ENCODE results near the gene COA6.
"Not testable (repeated sequence)": the region's sequence is repeated elsewhere in the genome, so short reads cannot be mapped to it uniquely, and the experiment has no call there.

The COA6 gene

GRCh38 chr1:234399515-234399914 is 26.3 kb downstream of the COA6 start:
- not testable (repeated sequence) for H3K23ac ChIP-seq (ENCODE audit: low read depth, low read length, poor library complexity); H3K27me3 ChIP-seq (ENCODE audit: control insufficient read depth in 3 of 3, insufficient read depth in 3 of 3, low read depth in 1 of 3, low read length in 3 of 3); H3K4me2 ChIP-seq (ENCODE audit: insufficient read depth, low read length, poor library complexity, severe bottlenecking); H2BK12ac ChIP-seq (ENCODE audit: low read length); H3K79me1 ChIP-seq (ENCODE audit: low read depth, low read length); H3K4ac ChIP-seq (ENCODE audit: low read length); H2BK5ac ChIP-seq (ENCODE audit: low read length); H3K14ac ChIP-seq (ENCODE audit: low read length); H3K9me3 ChIP-seq (replicated peaks in 1 of 2; ENCODE audit: control insufficient read depth in 2 of 2, insufficient read depth in 1 of 2, low read depth in 1 of 2, low read length in 2 of 2); H3K18ac ChIP-seq (ENCODE audit: low read length); DNase-seq (ENCODE audit: low spot score); H2AK5ac ChIP-seq (ENCODE audit: low read depth, low read length); H2BK120ac ChIP-seq (ENCODE audit: low read depth, low read length); H3K9ac ChIP-seq (ENCODE audit: low read depth, low read length, poor library complexity); H2AFZ ChIP-seq (ENCODE audit: low read length); H3K4me3 ChIP-seq (ENCODE audit: low read length in 2 of 2); H2BK15ac ChIP-seq (ENCODE audit: low read length); H4K8ac ChIP-seq (ENCODE audit: low read depth, low read length); H3K4me1 ChIP-seq (ENCODE audit: control insufficient read depth in 2 of 2, insufficient read depth in 1 of 2, low read depth in 1 of 2, low read length in 2 of 2); H4K91ac ChIP-seq (ENCODE audit: low read depth, low read length, poor library complexity); H3K27ac ChIP-seq (replicated peaks; ENCODE audit: low read length)
- H3K36me3 ChIP-seq (replicated peaks in 1 of 2; ENCODE audit: control insufficient read depth in 2 of 2, insufficient read depth in 2 of 2, low read length in 2 of 2) = peaks cover 0 to 32% of the 10 kb centered on the region in 2 donors
- no CpG with 5 or more reads among the region's 6 CpGs for WGBS, 2 donors (ENCODE audit: extremely low coverage in 2 of 2, insufficient read length in 2 of 2, insufficient replicate concordance in 1 of 2)

DNA sequence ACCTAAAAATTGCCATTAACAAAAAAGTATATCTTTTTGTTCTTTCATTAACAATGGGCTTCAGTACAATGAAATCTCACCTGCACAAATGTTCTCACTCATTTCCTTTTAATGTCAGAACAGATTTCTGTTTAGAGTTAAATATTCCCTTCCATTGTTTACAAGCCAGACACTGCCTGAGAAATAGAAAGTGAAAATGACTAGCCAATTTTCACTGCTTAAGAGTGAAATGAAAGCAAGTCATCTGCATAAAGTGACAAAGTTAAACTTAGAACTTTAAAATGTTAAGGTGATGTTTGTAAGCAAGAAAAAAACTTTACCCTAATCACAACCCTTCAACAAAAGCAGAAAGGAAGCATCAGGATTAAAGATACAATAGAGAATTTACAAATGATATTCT is 27.5 kb downstream of the COA6 start:
- H3K4me1 ChIP-seq (ENCODE audit: control insufficient read depth in 2 of 2, insufficient read depth in 1 of 2, low read depth in 1 of 2, low read length in 2 of 2) = no peaks in the 10 kb centered on the region
- H3K27ac ChIP-seq (replicated peaks; ENCODE audit: low read length) = no peak overlapping the region
- no peak overlapping the region for H3K4ac ChIP-seq (ENCODE audit: low read length)
- no peaks in the 10 kb centered on the region for H3K27me3 ChIP-seq (ENCODE audit: control insufficient read depth in 3 of 3, insufficient read depth in 3 of 3, low read depth in 1 of 3, low read length in 3 of 3)
- no peak overlapping the region for H3K14ac ChIP-seq (ENCODE audit: low read length)
- H3K9me3 ChIP-seq (replicated peaks in 1 of 2; ENCODE audit: control insufficient read depth in 2 of 2, insufficient read depth in 1 of 2, low read depth in 1 of 2, low read length in 2 of 2) = no peaks in the 10 kb centered on the region
- no peak overlapping the region for H4K91ac ChIP-seq (ENCODE audit: low read depth, low read length, poor library complexity)
- no peak for DNase-seq (ENCODE audit: low spot score)
- no peak overlapping the region for H2BK120ac ChIP-seq (ENCODE audit: low read depth, low read length)
- H2BK12ac ChIP-seq (ENCODE audit: low read length) = no peak overlapping the region
- H3K79me1 ChIP-seq (ENCODE audit: low read depth, low read length) = no peaks in the 10 kb centered on the region
- no peak overlapping the region for H3K9ac ChIP-seq (ENCODE audit: low read depth, low read length, poor library complexity)
- no peak overlapping the region for H3K4me3 ChIP-seq (ENCODE audit: low read length in 2 of 2)
- no peak overlapping the region for H2BK15ac ChIP-seq (ENCODE audit: low read length)
- no peak overlapping the region for H2AFZ ChIP-seq (ENCODE audit: low read length)
- no peak overlapping the region for H3K18ac ChIP-seq (ENCODE audit: low read length)
- H2AK5ac ChIP-seq (ENCODE audit: low read depth, low read length) = no peak overlapping the region
- no peak overlapping the region for H2BK5ac ChIP-seq (ENCODE audit: low read length)
- peaks cover 3 to 42% of the 10 kb centered on the region in 2 donors for H3K36me3 ChIP-seq (replicated peaks in 1 of 2; ENCODE audit: control insufficient read depth in 2 of 2, insufficient read depth in 2 of 2, low read length in 2 of 2)
- H3K23ac ChIP-seq (ENCODE audit: low read depth, low read length, poor library complexity) = no peak overlapping the region
- H4K8ac ChIP-seq (ENCODE audit: low read depth, low read length) = no peak overlapping the region
- no peak overlapping the region for H3K4me2 ChIP-seq (ENCODE audit: insufficient read depth, low read length, poor library complexity, severe bottlenecking)

GRCh38 chr1:234401658-234402057 is 28.4 kb downstream of the COA6 start:
- Histone ChIP-seq H3K9ac (ENCODE audit: low read depth, low read length, poor library complexity) (no peak overlapping the region), H2AFZ (ENCODE audit: low read length) (no peak overlapping the region), H3K4ac (ENCODE audit: low read length) (no peak overlapping the region), H3K27me3 (ENCODE audit: control insufficient read depth in 3 of 3, insufficient read depth in 3 of 3, low read depth in 1 of 3, low read length in 3 of 3) (no peaks in the 10 kb centered on the region), H2BK120ac (ENCODE audit: low read depth, low read length) (no peak overlapping the region), H3K4me2 (ENCODE audit: insufficient read depth, low read length, poor library complexity, severe bottlenecking) (no peak overlapping the region), H3K9me3 (replicated peaks in 1 of 2; ENCODE audit: control insufficient read depth in 2 of 2, insufficient read depth in 1 of 2, low read depth in 1 of 2, low read length in 2 of 2) (no peaks in the 10 kb centered on the region), H3K18ac (ENCODE audit: low read length) (no peak overlapping the region), H3K4me3 (ENCODE audit: low read length in 2 of 2) (no peak overlapping the region), H3K79me1 (ENCODE audit: low read depth, low read length) (no peaks in the 10 kb centered on the region), H2BK5ac (ENCODE audit: low read length) (no peak overlapping the region), H4K8ac (ENCODE audit: low read depth, low read length) (no peak overlapping the region), H2BK12ac (ENCODE audit: low read length) (no peak overlapping the region), H3K4me1 (ENCODE audit: control insufficient read depth in 2 of 2, insufficient read depth in 1 of 2, low read depth in 1 of 2, low read length in 2 of 2) (no peaks in the 10 kb centered on the region), H3K23ac (ENCODE audit: low read depth, low read length, poor library complexity) (no peak overlapping the region), H4K91ac (ENCODE audit: low read depth, low read length, poor library complexity) (no peak overlapping the region), H2AK5ac (ENCODE audit: low read depth, low read length) (no peak overlapping the region), H3K14ac (ENCODE audit: low read length) (no peak overlapping the region), H3K36me3 (replicated peaks in 1 of 2; ENCODE audit: control insufficient read depth in 2 of 2, insufficient read depth in 2 of 2, low read length in 2 of 2) (peaks cover 3 to 41% of the 10 kb centered on the region in 2 donors), H3K27ac (replicated peaks; ENCODE audit: low read length) (no peak overlapping the region), H2BK15ac (ENCODE audit: low read length) (no peak overlapping the region)
- no peak for DNase-seq (ENCODE audit: low spot score)
- no CpG with 5 or more reads among the region's 3 CpGs for WGBS, 2 donors (ENCODE audit: extremely low coverage in 2 of 2, insufficient read length in 2 of 2, insufficient replicate concordance in 1 of 2)

- Histone ChIP-seq H2BK5ac (ENCODE audit: low read length) (no peak overlapping the region), H3K9me3 (replicated peaks in 1 of 2; ENCODE audit: control insufficient read depth in 2 of 2, insufficient read depth in 1 of 2, low read depth in 1 of 2, low read length in 2 of 2) (no peaks in the 10 kb centered on the region), H2BK15ac (ENCODE audit: low read length) (no peak overlapping the region), H3K36me3 (replicated peaks in 1 of 2; ENCODE audit: control insufficient read depth in 2 of 2, insufficient read depth in 2 of 2, low read length in 2 of 2) (peaks cover 3 to 44% of the 10 kb centered on the region in 2 donors), H3K4ac (ENCODE audit: low read length) (no peak overlapping the region), H4K91ac (ENCODE audit: low read depth, low read length, poor library complexity) (no peak overlapping the region), H2BK12ac (ENCODE audit: low read length) (no peak overlapping the region), H3K14ac (ENCODE audit: low read length) (no peak overlapping the region), H3K4me1 (ENCODE audit: control insufficient read depth in 2 of 2, insufficient read depth in 1 of 2, low read depth in 1 of 2, low read length in 2 of 2) (no peaks in the 10 kb centered on the region), H3K23ac (ENCODE audit: low read depth, low read length, poor library complexity) (no peak overlapping the region), H3K79me1 (ENCODE audit: low read depth, low read length) (no peaks in the 10 kb centered on the region), H2AFZ (ENCODE audit: low read length) (no peak overlapping the region), H4K8ac (ENCODE audit: low read depth, low read length) (no peak overlapping the region), H3K4me2 (ENCODE audit: insufficient read depth, low read length, poor library complexity, severe bottlenecking) (no peak overlapping the region), H3K9ac (ENCODE audit: low read depth, low read length, poor library complexity) (no peak overlapping the region), H3K4me3 (ENCODE audit: low read length in 2 of 2) (no peak overlapping the region), H2BK120ac (ENCODE audit: low read depth, low read length) (no peak overlapping the region), H3K27me3 (ENCODE audit: control insufficient read depth in 3 of 3, insufficient read depth in 3 of 3, low read depth in 1 of 3, low read length in 3 of 3) (no peaks in the 10 kb centered on the region), H3K18ac (ENCODE audit: low read length) (no peak overlapping the region), H3K27ac (replicated peaks; ENCODE audit: low read length) (no peak overlapping the region), H2AK5ac (ENCODE audit: low read depth, low read length) (no peak overlapping the region)
- WGBS, 2 donors (ENCODE audit: extremely low coverage in 2 of 2, insufficient read length in 2 of 2, insufficient replicate concordance in 1 of 2) = 100% methylated on average over 1 of the region's 3 CpGs
- DNase-seq (ENCODE audit: low spot score) = no peak
These were observed 29.7 kb downstream of the COA6 start for GRCh38 chr1:234402939-234403338.

All from neuronal stem cell (in vitro differentiated cells).